HG02571 (cell line): ENCODE measurements around the gene SUCLG1.
"Not testable (repeated sequence)": the region's sequence is repeated elsewhere in the genome, so short reads cannot be mapped to it uniquely, and the experiment has no call there.

Experiments
- ATAC-seq: cut with Tn5 transposase; IDR thresholded peaks from one replicate; pipeline ENCODE4 v1.9.1; 2021; ENCODE audit warnings: mild to moderate bottlenecking, moderate library complexity; ENCODE audit not compliant: unreplicated experiment

SUCLG1 gene

GRCh38 chr2:84424152-84424551, 34.9 kb downstream of the SUCLG1 start:
- no peak for ATAC-seq

GRCh38 chr2:84421791-84422190, 37.3 kb downstream of the SUCLG1 start:
- no peak for ATAC-seq

DNA sequence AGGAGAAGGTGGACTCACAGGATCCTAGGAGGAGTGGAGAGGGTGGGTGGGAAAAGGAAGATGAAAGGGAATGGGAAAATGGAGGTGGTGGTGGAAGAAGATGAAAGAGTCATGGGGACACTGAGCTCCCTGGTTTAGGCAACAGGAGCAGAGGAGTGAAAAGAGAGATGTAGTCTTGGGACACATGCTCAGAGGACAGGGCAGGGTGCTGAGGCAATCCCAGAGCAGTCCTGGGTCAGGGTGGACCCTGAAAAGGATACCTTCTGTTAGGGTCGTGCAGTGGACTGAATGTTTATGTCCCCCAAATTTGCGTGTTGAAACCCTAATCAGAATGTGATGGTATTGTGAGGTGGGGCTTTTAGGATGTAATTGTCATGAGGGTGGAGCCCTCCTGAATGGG, 37.9 kb downstream of the SUCLG1 start:
- ATAC-seq = no peak

DNA sequence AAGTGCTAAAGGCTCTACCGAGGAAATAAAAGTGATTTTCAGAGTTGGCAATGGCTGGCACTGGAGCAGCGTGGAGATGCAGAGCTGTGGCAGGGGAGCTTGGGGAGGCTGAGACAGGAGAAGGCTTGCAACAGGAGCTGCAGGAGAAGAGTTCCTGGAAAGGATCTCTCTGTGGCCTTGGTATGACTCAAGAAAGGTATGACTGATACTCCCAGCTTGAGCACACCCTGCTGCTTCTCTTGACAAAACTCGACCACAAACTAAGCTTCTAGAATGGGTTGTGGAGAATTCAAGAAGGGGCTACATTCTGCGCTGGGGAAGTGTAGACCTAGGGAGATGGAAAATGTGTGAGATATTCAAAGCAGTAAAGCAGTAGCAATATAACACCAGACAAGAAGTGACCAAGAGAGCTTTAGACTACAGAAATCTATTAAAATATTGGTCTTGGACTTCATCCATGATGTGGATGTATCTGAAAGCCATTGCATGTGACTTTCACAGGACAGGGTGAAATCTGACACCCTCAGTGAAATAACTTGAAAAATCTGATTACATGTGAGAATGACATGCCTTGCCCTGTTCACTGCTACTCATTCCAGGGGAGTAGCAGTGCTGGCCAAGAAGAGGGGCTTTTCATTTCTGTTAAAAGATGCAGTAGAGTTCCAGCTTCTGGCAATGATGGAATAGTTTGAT, 41.5 kb downstream of the SUCLG1 start:
- ATAC-seq = no peak

DNA sequence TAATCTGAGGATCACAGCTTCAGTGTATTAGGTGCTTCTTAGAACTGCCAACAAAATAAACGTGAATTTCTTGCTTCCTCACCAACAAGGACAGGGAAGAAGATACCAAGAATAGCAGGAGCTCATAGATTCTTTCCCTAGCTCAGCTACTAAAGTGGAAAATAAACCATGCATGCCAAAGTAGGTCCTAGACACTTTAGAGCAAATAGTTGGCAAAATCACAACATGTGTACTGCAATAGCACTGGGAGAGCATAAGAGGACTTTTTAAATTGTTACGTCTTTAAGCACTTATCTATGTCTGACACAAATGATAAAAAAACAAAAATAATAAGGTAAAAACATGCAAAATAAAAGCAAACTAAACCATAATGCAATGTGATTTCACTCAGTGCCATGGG, 49.5 kb downstream of the SUCLG1 start:
- no peak for ATAC-seq

DNA sequence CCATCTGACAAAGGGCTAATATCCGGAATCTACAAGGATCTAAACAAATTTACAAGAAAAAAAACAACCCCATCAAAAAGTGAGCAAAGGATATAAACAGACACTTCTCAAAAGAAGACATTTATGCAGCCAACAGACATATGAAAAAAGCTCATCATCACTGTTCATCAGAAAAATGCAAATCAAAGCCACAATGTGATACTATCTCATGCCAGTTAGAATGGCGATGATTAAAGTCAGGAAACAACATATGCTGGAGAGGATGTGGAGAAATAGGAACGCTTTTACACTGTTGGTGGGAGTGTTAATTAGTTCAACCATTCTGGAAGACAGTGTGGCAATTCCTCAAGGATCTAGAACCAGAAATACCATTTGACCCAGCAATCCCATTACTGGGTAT, 57.0 kb downstream of the SUCLG1 start:
- ATAC-seq = not testable (repeated sequence)

- not testable (repeated sequence) for ATAC-seq
These were observed 59.2 kb downstream of the SUCLG1 start for GRCh38 chr2:84399839-84400238.

GRCh38 chr2:84395820-84396219, 63.3 kb downstream of the SUCLG1 start:
- no peak for ATAC-seq

GRCh38 chr2:84394628-84395027, 64.5 kb downstream of the SUCLG1 start:
- no peak for ATAC-seq

GRCh38 chr2:84393829-84394228, 65.3 kb downstream of the SUCLG1 start:
- no peak for ATAC-seq

GRCh38 chr2:84389794-84390193, 69.3 kb downstream of the SUCLG1 start:
- ATAC-seq = no peak

- no peak for ATAC-seq
These were observed 70.1 kb downstream of the SUCLG1 start for GRCh38 chr2:84388921-84389490.

DNA sequence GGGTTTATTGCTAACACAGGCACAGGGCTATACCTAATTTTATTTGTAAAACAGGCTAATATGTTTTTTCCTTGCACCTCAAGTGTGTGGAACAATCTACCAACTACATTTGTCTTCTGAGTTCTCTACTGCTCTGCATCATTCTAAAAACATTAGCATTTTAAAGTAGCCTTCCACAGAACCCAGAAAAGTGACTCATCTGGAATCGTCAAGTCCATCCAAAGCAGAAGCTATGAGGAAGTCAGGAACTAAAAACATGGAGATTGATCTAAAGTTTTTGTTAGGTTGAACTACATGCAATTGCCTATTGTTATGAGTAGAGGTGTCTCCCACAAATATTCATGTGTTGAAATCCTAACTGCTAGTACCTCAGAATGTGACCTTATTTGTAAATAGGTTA, 70.9 kb downstream of the SUCLG1 start:
- ATAC-seq = no peak

DNA sequence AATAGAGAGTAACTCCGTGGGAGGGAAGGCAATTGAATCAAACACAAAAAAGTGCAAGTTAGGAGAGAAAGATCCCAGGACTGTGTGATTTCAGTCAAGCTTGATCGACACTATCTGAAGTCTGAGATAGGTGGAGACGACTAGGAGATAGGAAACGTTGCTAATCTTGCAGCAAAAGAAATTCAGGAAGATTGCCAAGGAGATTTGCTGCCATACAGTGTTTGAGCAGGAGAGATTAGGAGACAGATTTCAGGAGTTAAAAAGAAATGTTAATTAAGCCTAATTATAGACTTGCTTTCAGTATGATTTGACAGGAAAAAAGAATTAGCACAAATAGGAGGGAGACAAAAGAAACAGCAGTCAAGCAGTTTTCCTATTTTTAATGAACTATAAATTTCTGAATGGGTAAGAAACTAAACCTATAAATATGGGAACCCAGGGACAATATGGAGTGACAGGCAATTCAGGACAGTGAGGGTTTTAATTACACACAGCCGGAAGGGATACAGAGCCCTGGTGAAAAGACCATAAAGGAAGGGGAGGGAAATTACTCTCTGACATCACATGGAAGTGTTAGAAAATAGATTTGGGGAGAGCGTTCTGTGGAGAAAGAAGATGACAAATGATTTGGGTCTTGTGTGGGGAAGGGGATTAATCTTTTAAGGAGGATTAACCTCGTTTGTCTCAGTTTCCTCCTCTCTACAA, 72.6 kb downstream of the SUCLG1 start:
- no peak for ATAC-seq

- no peak for ATAC-seq
These were observed 75.8 kb downstream of the SUCLG1 start for GRCh38 chr2:84383271-84383670.

DNA sequence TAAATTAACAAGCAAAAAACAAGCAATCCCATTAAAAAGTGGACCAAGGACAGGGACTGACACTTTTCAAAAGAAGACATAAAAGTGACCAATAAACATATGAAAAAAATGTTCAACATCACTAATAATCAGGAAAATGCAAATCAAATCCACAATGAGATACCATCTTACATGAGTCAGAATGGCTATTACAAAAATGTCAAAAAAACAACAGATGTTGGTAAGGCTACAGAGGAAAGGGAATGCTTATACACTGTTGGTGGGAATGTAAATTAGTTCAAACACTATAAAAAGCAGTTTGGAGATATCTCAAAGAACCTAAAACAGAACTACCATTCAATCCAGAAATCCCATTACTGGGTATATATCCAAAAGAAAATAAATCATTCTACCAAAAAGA, 78.2 kb downstream of the SUCLG1 start:
- ATAC-seq = no peak

GRCh38 chr2:84378960-84379359, 80.1 kb downstream of the SUCLG1 start:
- no peak for ATAC-seq

- no peak for ATAC-seq
These were observed 84.1 kb downstream of the SUCLG1 start for GRCh38 chr2:84375020-84375419.

DNA sequence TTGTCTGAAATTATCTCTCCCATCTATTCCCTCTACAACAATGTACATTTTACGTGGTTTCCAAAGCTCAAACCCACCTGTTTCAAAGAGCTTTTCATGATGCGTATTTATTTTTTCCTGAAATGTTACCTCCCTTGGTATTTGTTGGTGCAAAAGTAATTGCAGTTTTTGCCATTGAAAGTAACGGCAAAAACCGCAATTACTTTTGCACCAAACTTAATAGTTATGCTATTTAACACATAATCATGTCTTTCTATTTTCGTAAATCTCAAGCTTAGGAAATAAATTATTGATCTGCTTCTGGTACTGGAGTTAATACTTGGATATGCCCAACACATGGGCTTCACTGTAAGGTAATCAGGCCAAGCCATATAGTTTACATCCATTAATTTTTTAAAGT, 85.2 kb downstream of the SUCLG1 start:
- ATAC-seq = no peak
